Body of pancreas (tissue), 4 donors: Measurements from ENCODE around the gene BCL7A.

Experiments used
- CTCF ChIP-seq, 7 experiments: fragments of 450-650 bp in 4 of 7; fragments of 200-600 bp in 3 of 7; sonication (generic) in 3 of 7; IDR thresholded peaks; one replicate each; pipeline ENCODE4 v1.5.1; 2016 to 2019; ENCODE audit warnings: antibody characterized with exemption in 7 of 7
- POLR2A ChIP-seq, 3 donors: fragments of 450-650 bp; IDR thresholded peaks; one replicate each; pipeline ENCODE4 v1.6.1; 2016; ENCODE audit warnings: antibody characterized with exemption in 3 of 3, mild to moderate bottlenecking in 2 of 3

- no peak for TF ChIP-seq CTCF (IDR thresholded peaks at IDR 0.05)
- TF ChIP-seq POLR2A (IDR thresholded peaks at IDR 0.05): no peak
Measured at GRCh38 chr12:122057769-122058168, 36.1 kb downstream of the BCL7A start.
